ENCODE data around the gene TRIM8. TPM values are rescaled to one million over a fixed set of nuclear protein-coding genes. Genes with fewer than 3 reads are reported as not detected.

The TRIM8 gene
- total and polyA plus RNA-seq, 2 of the 4 experiments (the other 2 are of a cell fraction): 25.5 to 126 TPM

- no peaks in the 10 kb centered on the region for H4K20me1 ChIP-seq (ENCODE audit: insufficient read depth, low read length)
- no peak overlapping the region for H3K23ac ChIP-seq (ENCODE audit: low read depth, low read length)
- H2AFZ ChIP-seq (replicated peaks; ENCODE audit: low read length, poor library complexity): no peak overlapping the region
- H3K14ac ChIP-seq (replicated peaks; ENCODE audit: low read depth, low read length): no peak overlapping the region
- DNase-seq (no peak), ATAC-seq (ENCODE audit: low read depth) (no peak)
- in situ Hi-C loops (cut with MboI; ENCODE audit: low sequenced_read_pairs): no loop called here
- WGBS, 2 experiments (ENCODE audit: extremely low coverage in 2 of 2, insufficient read length in 1 of 2): 83% methylated on average over 3 of the region's 10 CpGs; no CpG with 5 or more reads in 1 of the 2 experiments
- H3K79me1 ChIP-seq (ENCODE audit: low read depth in 1 of 2, low read length in 2 of 2): peaks cover 0 to 8% of the 10 kb centered on the region in 2 experiments; a peak in 2 of 4 replicates
- peak overlapping the region; percentile 48 for H3K4ac ChIP-seq (ENCODE audit: low read depth, low read length)
- H4K91ac ChIP-seq (ENCODE audit: insufficient read depth, low read depth, low read length): peak overlapping the region; percentile 33; the same call in 1 of the 2 replicates
- H3K4me1 ChIP-seq (ENCODE audit: control insufficient read depth, insufficient read depth, low read length): peaks cover 16% of the 10 kb centered on the region
- dilution Hi-C loops (cut with HindIII; ENCODE audit: low sequenced_read_pairs, unreplicated experiment): no loop called here
- no peak overlapping the region for H3K56ac ChIP-seq (ENCODE audit: extremely low read depth, insufficient read depth, low read length)
- no peaks in the 10 kb centered on the region for H3K9me3 ChIP-seq (ENCODE audit: control insufficient read depth, insufficient read depth, low read length)
- no peak overlapping the region for H3K9ac ChIP-seq (ENCODE audit: low read depth, low read length)
- no peak overlapping the region for H3K27ac ChIP-seq (ENCODE audit: insufficient read depth, low read length)
- CTCF ChIA-PET: interaction anchor here (0.9 kb wide), 1 partner anchor 10 kb away, joined by 3 read pairs; no protein-coding TSS in a partner anchor
- H2AK5ac ChIP-seq (ENCODE audit: low read depth, low read length): 0 out of 2 replicates have a peak overlapping the region, but pooled peaks have one; percentile 49
- H3K18ac ChIP-seq (ENCODE audit: low read depth, low read length): no peak overlapping the region
- H2BK20ac ChIP-seq (ENCODE audit: low read depth, low read length): no peak overlapping the region
- H3K4me3 ChIP-seq (ENCODE audit: insufficient read depth, low read depth, low read length): no peak overlapping the region
- H3K27me3 ChIP-seq (ENCODE audit: control insufficient read depth, insufficient read depth, low read length): no peaks in the 10 kb centered on the region
- BruUV-seq (replicated peaks): no TSS peak
- H3K4me2 ChIP-seq (ENCODE audit: low read depth, low read length): no peak overlapping the region
- no peak overlapping the region for H2BK5ac ChIP-seq (ENCODE audit: low read depth, low read length, poor library complexity, severe bottlenecking)
- no peak overlapping the region for H2BK120ac ChIP-seq (ENCODE audit: low read depth, low read length)
- intact Hi-C loops (cut with micrococcal nuclease): no loop called here
- peaks cover 11% of the 10 kb centered on the region for H3K9me1 ChIP-seq (ENCODE audit: insufficient read depth, low read length)
- no peak overlapping the region for H2BK15ac ChIP-seq (ENCODE audit: low read depth, low read length)
- H4K5ac ChIP-seq (ENCODE audit: low read depth, low read length): no peak overlapping the region
- no peak overlapping the region; a peak in 1 of 4 replicates for H4K8ac ChIP-seq (ENCODE audit: low read depth in 2 of 2, low read length in 2 of 2)
- no peaks in the 10 kb centered on the region for H3K36me3 ChIP-seq (ENCODE audit: control insufficient read depth, insufficient read depth, low read length)
- H2AK9ac ChIP-seq (replicated peaks; ENCODE audit: low read depth, low read length, poor library complexity): peak overlapping the region; percentile 79
- POLR2A ChIA-PET (ENCODE audit: unreplicated experiment): no interaction called here
- TF ChIP-seq MAZ (IDR thresholded peaks at IDR 0.05; ENCODE audit: borderline replicate concordance, low read depth, low read length) (no peak), USF2 (IDR thresholded peaks at IDR 0.05; ENCODE audit: low read depth, low read length) (no peak), RAD21 (IDR thresholded peaks at IDR 0.05; ENCODE audit: low read length) (no peak), POLR2A (IDR thresholded peaks at IDR 0.05; ENCODE audit: low read depth, low read length) (no peak), RCOR1 (IDR thresholded peaks at IDR 0.05; ENCODE audit: insufficient replicate concordance, low read length) (no peak), CTCF (conservative IDR thresholded peaks at IDR 0.05; ENCODE audit: low read depth, low read length) (no peak), MAFK (IDR thresholded peaks at IDR 0.05; ENCODE audit: low read depth, low read length) (no peak), SMC3 (IDR thresholded peaks at IDR 0.05; ENCODE audit: low read depth, low read length) (no peak), NFE2L2 (IDR thresholded peaks at IDR 0.05; ENCODE audit: low read depth, low read length) (no peak), BHLHE40 (IDR thresholded peaks at IDR 0.05; ENCODE audit: low read depth, low read length) (no peak), CHD1 (IDR thresholded peaks at IDR 0.05; ENCODE audit: low read depth, low read length) (no peak), FOS (IDR thresholded peaks at IDR 0.05; ENCODE audit: low read depth, low read length) (no peak), MXI1 (IDR thresholded peaks at IDR 0.05; ENCODE audit: borderline replicate concordance, low read depth, low read length) (no peak), CEBPB (IDR thresholded peaks at IDR 0.05; ENCODE audit: low read depth, low read length) (no peak), ELK1 (IDR thresholded peaks at IDR 0.05; ENCODE audit: borderline replicate concordance, low read depth, low read length) (no peak)
Measured at GRCh38 chr10:102668326-102669107, 24.2 kb downstream of the TRIM8 start.
